Spleen (tissue), 11 donors: Measurements from ENCODE around the gene GALNT11. TPM values are rescaled to one million over a fixed set of nuclear protein-coding genes. Genes with fewer than 3 reads are reported as not detected.

Experiments used
- DNase-seq: peaks from one replicate; pipeline ENCODE4 v3.0.0-alpha.2; 2020
- H3K27ac ChIP-seq, 8 donors: fragments of 200-600 bp; sonication (generic) in 7 of 8; 1 replicate in 4 of 8; 2 replicates in 4 of 8; pipeline versions ENCODE4 v1.5.0 to v1.8.0; 2016 to 2021; ENCODE audit warnings: inconsistent platforms in 4 of 8, mild to moderate bottlenecking in 4 of 8, moderate library complexity in 1 of 8
- H3K27me3 ChIP-seq, 7 donors: fragments of 200-600 bp; sonication (generic) in 6 of 7; replicated peaks in 1 of 7; 1 replicate in 4 of 7; 2 replicates in 3 of 7; pipeline versions ENCODE4 v1.5.0 to v1.8.0; 2016 to 2021; ENCODE audit warnings: inconsistent platforms in 3 of 7, mild to moderate bottlenecking in 1 of 7
- H3K36me3 ChIP-seq, 6 donors: fragments of 200-600 bp; sonication (generic) in 5 of 6; 1 replicate in 4 of 6; 2 replicates in 2 of 6; pipeline versions ENCODE4 v1.5.0 to v1.8.0; 2016 to 2021; ENCODE audit warnings: inconsistent platforms in 2 of 6
- H3K4me1 ChIP-seq, 6 donors: fragments of 200-600 bp; sonication (generic) in 5 of 6; 1 replicate in 3 of 6; 2 replicates in 3 of 6; pipeline versions ENCODE4 v1.5.0 to v1.8.0; 2016 to 2021; ENCODE audit warnings: inconsistent platforms in 3 of 6
- H3K4me3 ChIP-seq, 8 donors: fragments of 200-600 bp; sonication (generic) in 7 of 8; 1 replicate in 4 of 8; 2 replicates in 4 of 8; pipeline versions ENCODE4 v1.5.0 to v1.8.0; 2016 to 2021; ENCODE audit warnings: inconsistent platforms in 4 of 8, mild to moderate bottlenecking in 4 of 8, moderate library complexity in 2 of 8
- H3K9me3 ChIP-seq, 8 donors: fragments of 200-600 bp; sonication (generic) in 7 of 8; 1 replicate in 4 of 8; 2 replicates in 4 of 8; pipeline versions ENCODE4 v1.5.0 to v1.8.0; 2016 to 2021; ENCODE audit warnings: inconsistent platforms in 4 of 8
- POLR2A ChIP-seq, 3 donors: fragments of 450-650 bp; IDR thresholded peaks; one replicate each; pipeline ENCODE4 v1.5.1; 2017; ENCODE audit warnings: antibody characterized with exemption in 3 of 3, mild to moderate bottlenecking in 1 of 3
- POLR2AphosphoS5 ChIP-seq, 3 donors: sonication (generic); formaldehyde crosslinking; IDR thresholded peaks; one replicate each; pipeline ENCODE4 v1.5.1; 2017; ENCODE audit warnings: antibody characterized with exemption in 3 of 3
- WGBS, 5 donors: extraction: QIAGEN DNeasy Blood & Tissue Kit in 3 of 5; methylation state at CpG; one replicate each; pipeline versions ENCODE4 v1.1.5 to v1.1.7; 2013 to 2018; 5-methylcytosine and 5-hydroxymethylcytosine counted together
- intact Hi-C: fragments of 100-400 bp; cut with DNase I; formaldehyde crosslinking; loops from one replicate; pipeline ENCODE4 v1.15.0; 2023; ENCODE audit warnings: low total_unique reads
- polyA plus RNA-seq, 3 donors: library from polyadenylated mRNA; stranded (reverse); fragments of 200-250 nt; gene quantifications; one replicate each; pipeline ENCODE4 v1.2.1, GENCODE V29; 2013
- total RNA-seq, 7 donors: library from RNA; depleted of rRNA in 3 of 7; stranded (reverse); fragments of >200 nt in 3 of 7; fragmentation: NEBNext Ultra II Directional in 4 of 7; extraction: Animal tissue kit (Norgen Biotek cat#: 25700) in 4 of 7; gene quantifications; one replicate each; pipeline versions ENCODE4 v1.1.0 to v1.2.1, GENCODE V29; 2016 to 2021
- TF ChIP-seq, protein P1 (sequence below), 11 experiments: fragments of 200-600 bp in 7 of 11; fragments of 450-650 bp in 4 of 11; sonication (generic) in 4 of 11; IDR thresholded peaks in 8 of 11; conservative IDR thresholded peaks in 3 of 11; 1 replicate in 7 of 11; 2 replicates in 4 of 11; pipeline versions ENCODE4 v1.4.0 to v1.8.0; 2016 to 2021; ENCODE audit warnings: antibody characterized with exemption in 11 of 11, inconsistent platforms in 4 of 11, mild to moderate bottlenecking in 1 of 11
- donor health status: healthy with polysubstance abuse.
- donor health status: DM: no; HTN: no; CAD: no; lungs with moderate emphysema.
- donor health status: DM: no; HTN: no; CAD: no.
- donor health status: Bipolar disorder and iron deficiency.
- donor health status: healthy.
- donor health status: DM: no; HTN: no; CAD: no.
- donor health status: DM: yes; HTN: yes; CAD: no.

GALNT11 gene
- total and polyA plus RNA-seq, 10 donors = 9.7 to 46.0 (median 29.0) TPM

GRCh38 chr7:152121432-152121831 lies 96.0 kb downstream of the GALNT11 start:
- no peak overlapping the region for H3K4me3 ChIP-seq
- intact Hi-C loops = no loop called here
- WGBS, 5 donors = 94 to 100% (median 96%) methylated on average over 9 of the region's 9 CpGs
- DNase-seq = no peak
- no peaks in the 10 kb centered on the region for H3K4me1 ChIP-seq
- H3K9me3 ChIP-seq = peaks cover 0 to 15% (median 11%) of the 10 kb centered on the region in 8 donors
- H3K27me3 ChIP-seq = no peaks in the 10 kb centered on the region
- H3K36me3 ChIP-seq = peaks cover 7 to 100% (median 72%) of the 10 kb centered on the region in 6 donors
- TF ChIP-seq POLR2A (IDR thresholded peaks at IDR 0.05) (no peak), POLR2AphosphoS5 (IDR thresholded peaks at IDR 0.05) (no peak)
- TF ChIP-seq, protein P1, sequence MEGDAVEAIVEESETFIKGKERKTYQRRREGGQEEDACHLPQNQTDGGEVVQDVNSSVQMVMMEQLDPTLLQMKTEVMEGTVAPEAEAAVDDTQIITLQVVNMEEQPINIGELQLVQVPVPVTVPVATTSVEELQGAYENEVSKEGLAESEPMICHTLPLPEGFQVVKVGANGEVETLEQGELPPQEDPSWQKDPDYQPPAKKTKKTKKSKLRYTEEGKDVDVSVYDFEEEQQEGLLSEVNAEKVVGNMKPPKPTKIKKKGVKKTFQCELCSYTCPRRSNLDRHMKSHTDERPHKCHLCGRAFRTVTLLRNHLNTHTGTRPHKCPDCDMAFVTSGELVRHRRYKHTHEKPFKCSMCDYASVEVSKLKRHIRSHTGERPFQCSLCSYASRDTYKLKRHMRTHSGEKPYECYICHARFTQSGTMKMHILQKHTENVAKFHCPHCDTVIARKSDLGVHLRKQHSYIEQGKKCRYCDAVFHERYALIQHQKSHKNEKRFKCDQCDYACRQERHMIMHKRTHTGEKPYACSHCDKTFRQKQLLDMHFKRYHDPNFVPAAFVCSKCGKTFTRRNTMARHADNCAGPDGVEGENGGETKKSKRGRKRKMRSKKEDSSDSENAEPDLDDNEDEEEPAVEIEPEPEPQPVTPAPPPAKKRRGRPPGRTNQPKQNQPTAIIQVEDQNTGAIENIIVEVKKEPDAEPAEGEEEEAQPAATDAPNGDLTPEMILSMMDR (IDR thresholded peaks at IDR 0.05 in 8 of 11, conservative IDR thresholded peaks at IDR 0.05 in 3 of 11) = no peak
- H3K27ac ChIP-seq = no peak overlapping the region

GRCh38 chr7:152122540-152122939 lies 97.1 kb downstream of the GALNT11 start:
- Histone ChIP-seq H3K27ac (no peak overlapping the region), H3K27me3 (no peaks in the 10 kb centered on the region), H3K4me3 (no peak overlapping the region), H3K4me1 (no peaks in the 10 kb centered on the region), H3K36me3 (peaks cover 7 to 100% (median 76%) of the 10 kb centered on the region in 6 donors), H3K9me3 (peaks cover 0 to 15% (median 11%) of the 10 kb centered on the region in 8 donors)
- intact Hi-C loops = no loop called here
- no peak for DNase-seq
- 81 to 98% (median 94%) methylated on average over 1 of the region's 1 CpG for WGBS, 5 donors
- TF ChIP-seq POLR2AphosphoS5 (IDR thresholded peaks at IDR 0.05) (no peak), POLR2A (IDR thresholded peaks at IDR 0.05) (no peak)
- TF ChIP-seq, protein P1 (IDR thresholded peaks at IDR 0.05 in 8 of 11, conservative IDR thresholded peaks at IDR 0.05 in 3 of 11) = no peak

- TF ChIP-seq, protein P1 (IDR thresholded peaks at IDR 0.05 in 8 of 11, conservative IDR thresholded peaks at IDR 0.05 in 3 of 11) = no peak
- TF ChIP-seq POLR2AphosphoS5 (IDR thresholded peaks at IDR 0.05) = no peak
- TF ChIP-seq POLR2A (IDR thresholded peaks at IDR 0.05) = no peak
- no peaks in the 10 kb centered on the region for H3K4me1 ChIP-seq
- no peaks in the 10 kb centered on the region for H3K27me3 ChIP-seq
- peaks cover 0 to 22% (median 14%) of the 10 kb centered on the region in 8 donors for H3K9me3 ChIP-seq
- DNase-seq = no peak
- no peak overlapping the region for H3K27ac ChIP-seq
- intact Hi-C loops = no loop called here
- H3K36me3 ChIP-seq = peaks cover 0 to 100% (median 70%) of the 10 kb centered on the region in 6 donors
- no peak overlapping the region for H3K4me3 ChIP-seq
- 93 to 97% (median 94%) methylated on average over 7 of the region's 7 CpGs for WGBS, 5 donors
Measured at GRCh38 chr7:152126741-152127140, 101.3 kb downstream of the GALNT11 start.

DNA sequence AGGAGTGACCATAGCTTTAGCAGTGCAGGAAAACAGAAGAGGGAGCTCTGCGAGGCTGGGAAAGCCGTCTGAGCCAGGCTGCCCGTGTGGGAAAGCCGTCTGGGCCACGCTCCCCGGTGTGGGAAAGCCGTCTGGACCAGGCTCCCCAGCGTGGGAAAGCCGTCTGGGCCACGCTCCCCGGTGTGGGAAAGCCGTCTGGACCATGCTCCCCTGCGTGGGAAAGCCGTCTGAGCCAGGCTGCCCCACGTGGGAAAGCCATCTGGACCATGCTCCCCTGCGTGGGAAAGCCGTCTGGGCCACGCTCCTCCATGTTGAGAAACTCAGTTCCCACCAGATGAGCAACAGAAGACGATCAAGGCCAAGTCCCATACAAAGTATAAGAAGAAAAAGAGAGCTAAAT lies 101.8 kb downstream of the GALNT11 start:
- no peak overlapping the region for H3K27ac ChIP-seq
- no peaks in the 10 kb centered on the region for H3K27me3 ChIP-seq
- H3K4me3 ChIP-seq = no peak overlapping the region
- no peak for DNase-seq
- WGBS, 5 donors = 93 to 97% (median 95%) methylated on average over 19 of the region's 19 CpGs
- intact Hi-C loops = no loop called here
- peaks cover 0 to 22% (median 14%) of the 10 kb centered on the region in 8 donors for H3K9me3 ChIP-seq
- TF ChIP-seq POLR2A (IDR thresholded peaks at IDR 0.05) = no peak
- TF ChIP-seq POLR2AphosphoS5 (IDR thresholded peaks at IDR 0.05) = no peak
- TF ChIP-seq, protein P1 (IDR thresholded peaks at IDR 0.05 in 8 of 11, conservative IDR thresholded peaks at IDR 0.05 in 3 of 11) = no peak
- peaks cover 0 to 100% (median 72%) of the 10 kb centered on the region in 6 donors for H3K36me3 ChIP-seq
- H3K4me1 ChIP-seq = no peaks in the 10 kb centered on the region
